GM12878 (cell line): ENCODE data around the gene SKA1. TPM values are rescaled to one million over a fixed set of nuclear protein-coding genes. Genes with fewer than 3 reads are reported as not detected.

ENCODE experiments used
- ATF7 ChIP-seq: fragments of 450-650 bp; IDR thresholded peaks from 2 replicates; pipeline ENCODE4 v1.6.1; 2016; ENCODE audit warnings: low read depth, mild to moderate bottlenecking
- CBX5 ChIP-seq: sonication (generic); IDR thresholded peaks from 2 replicates; pipeline ENCODE4 v1.6.1; 2016; ENCODE audit warnings: low read depth, moderate library complexity, mild to moderate bottlenecking, inconsistent platforms
- HCFC1 ChIP-seq: fragments of 150-350 bp; IDR thresholded peaks from 2 replicates; pipeline ENCODE4 v1.6.1; 2014; ENCODE audit warnings: low read length
- HDAC6 ChIP-seq: fragments of 200-600 bp; sonication (generic); IDR thresholded peaks from one replicate; pipeline ENCODE4 v1.8.0; 2017; ENCODE audit warnings: antibody characterized with exemption; ENCODE audit not compliant: unreplicated experiment
- IKZF2 ChIP-seq, 2 experiments: fragments of 450-650 bp; IDR thresholded peaks; 2 replicates each; pipeline ENCODE4 v1.6.1; 2017; ENCODE audit warnings: mild to moderate bottlenecking in 2 of 2, moderate library complexity in 2 of 2
- JUNB ChIP-seq: IDR thresholded peaks from 2 replicates; pipeline ENCODE4 v1.6.1; 2016; ENCODE audit warnings: antibody characterized with exemption, mild to moderate bottlenecking
- MTA3 ChIP-seq: IDR thresholded peaks from 2 replicates; pipeline ENCODE4 v1.6.1; 2012; ENCODE audit warnings: low read length, inconsistent platforms, borderline replicate concordance
- NFXL1 ChIP-seq: fragments of 450-650 bp; IDR thresholded peaks from 2 replicates; pipeline ENCODE4 v1.6.1; 2017; ENCODE audit warnings: antibody characterized with exemption, mild to moderate bottlenecking, borderline replicate concordance
- POLR2A ChIP-seq: IDR thresholded peaks from 2 replicates; pipeline ENCODE4 v1.6.1; 2011; ENCODE audit warnings: low read depth, mild to moderate bottlenecking, low read length
- SMAD1 ChIP-seq: fragments of 450-650 bp; IDR thresholded peaks from 2 replicates; pipeline ENCODE4 v1.6.1; 2018; ENCODE audit warnings: mild to moderate bottlenecking, low read depth; ENCODE audit not compliant: partially characterized antibody
- SMC3 ChIP-seq: IDR thresholded peaks from 2 replicates; pipeline ENCODE4 v1.6.1; 2011; ENCODE audit warnings: low read length, improper control_type of control experiment, borderline replicate concordance
- SUZ12 ChIP-seq: fragments of 200-600 bp; sonication (generic); IDR thresholded peaks from one replicate; pipeline ENCODE4 v1.6.1; 2018; ENCODE audit warnings: antibody characterized with exemption, mild to moderate bottlenecking; ENCODE audit not compliant: unreplicated experiment
- YY1 ChIP-seq: IDR thresholded peaks from 2 replicates; pipeline ENCODE4 v1.6.1; 2011; ENCODE audit warnings: low read depth, mild to moderate bottlenecking, low read length
- ZNF274 ChIP-seq: IDR thresholded peaks from one replicate; pipeline ENCODE4 v1.8.0; 2011; ENCODE audit not compliant: insufficient read length, insufficient read depth
- ZNF384 ChIP-seq: IDR thresholded peaks from 2 replicates; pipeline ENCODE4 v1.6.1; 2012; ENCODE audit warnings: low read depth, mild to moderate bottlenecking, low read length, improper control_type of control experiment, borderline replicate concordance
- ZSCAN29 ChIP-seq: fragments of 450-650 bp; IDR thresholded peaks from 2 replicates; pipeline ENCODE4 v1.6.1; 2017; ENCODE audit warnings: mild to moderate bottlenecking, moderate library complexity
- polyA plus RNA-seq, 11 experiments: library from polyadenylated mRNA; depleted of rRNA in 4 of 11; unstranded in 6 of 11; stranded (reverse) in 5 of 11; fragments of >200 nt; fragmentation: Nextera tagmentation in 4 of 11; fragmentation: Illumina TruSeq in 1 of 11; extraction: Ambion mirVana in 4 of 11; extraction: Trizol in 1 of 11; gene quantifications; 1 replicate in 1 of 11; 2 replicates in 10 of 11; pipeline versions ENCODE4 v1.2.1 to v1.2.3, GENCODE V29; 2011 to 2016; ENCODE audit warnings: inconsistent platforms in 2 of 11, missing spikeins in 2 of 11, low read depth in 1 of 11
- total RNA-seq, 4 experiments: library from RNA; depleted of rRNA in 3 of 4; stranded (reverse); fragments of >200 nt in 3 of 4; fragmentation: Illumina TruSeq in 1 of 4; extraction: Trizol in 1 of 4; gene quantifications; 2 replicates each; pipeline versions ENCODE4 v1.2.1 to v1.2.3, GENCODE V29; 2013 to 2021
- TF ChIP-seq, protein P1 (sequence below): fragments of 450-650 bp; IDR thresholded peaks from 2 replicates; pipeline ENCODE4 v1.6.1; 2017; ENCODE audit warnings: mild to moderate bottlenecking, low read depth, inconsistent platforms; ENCODE audit not compliant: poor library complexity, severe bottlenecking
- TF ChIP-seq, protein P2 (sequence below): fragments of 450-650 bp; IDR thresholded peaks from 2 replicates; pipeline ENCODE4 v1.6.1; 2017; ENCODE audit warnings: borderline replicate concordance
- TF ChIP-seq, protein P3 (sequence below): fragments of 450-650 bp; conservative IDR thresholded peaks from 2 replicates; pipeline ENCODE4 v1.6.1; 2017; ENCODE audit warnings: mild to moderate bottlenecking, moderate library complexity
- TF ChIP-seq, protein P4 (sequence below): IDR thresholded peaks from 2 replicates; pipeline ENCODE4 v1.6.1; 2012; ENCODE audit warnings: low read depth, low read length, improper control_type of control experiment
- TF ChIP-seq, protein P5 (sequence below): fragments of 450-650 bp; IDR thresholded peaks from 2 replicates; pipeline ENCODE4 v1.6.1; 2016; ENCODE audit warnings: mild to moderate bottlenecking

Gene SKA1
- total and polyA plus RNA-seq, 10 of the 15 experiments (the other 5 are each of a cell fraction or from before 2014, with no cell fraction given) = 16.4 to 36.7 (median 31.1) TPM

DNA sequence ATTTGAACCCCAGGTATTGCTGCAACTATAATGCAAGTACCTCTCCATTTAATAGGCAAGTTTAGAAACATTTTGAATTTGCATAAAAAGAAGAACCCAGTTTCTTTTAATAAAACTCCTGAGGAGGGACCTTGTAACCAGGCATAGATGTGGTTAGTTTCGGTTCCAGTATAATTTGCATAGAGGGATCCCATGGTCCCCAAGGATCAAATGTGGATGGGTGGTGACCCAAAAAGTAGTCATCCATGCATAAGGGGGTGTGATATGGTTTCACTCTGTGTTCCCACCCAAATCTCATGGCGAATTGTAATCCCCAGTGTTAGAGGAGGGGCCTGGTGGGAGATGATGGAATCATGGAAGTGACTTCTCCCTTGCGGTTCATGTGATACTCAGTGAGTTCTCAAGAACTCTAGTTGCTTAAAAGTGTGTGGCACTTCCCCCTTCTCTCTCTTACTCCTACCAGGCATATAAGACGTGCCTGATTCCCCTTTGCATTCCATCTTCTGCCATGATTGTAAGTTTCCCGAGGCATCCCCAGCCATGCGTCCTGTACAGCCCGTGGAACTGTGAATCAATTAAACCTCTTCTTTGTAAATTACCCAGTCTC is 40.2 kb upstream of the SKA1 start (continued):
- TF ChIP-seq, protein P1, sequence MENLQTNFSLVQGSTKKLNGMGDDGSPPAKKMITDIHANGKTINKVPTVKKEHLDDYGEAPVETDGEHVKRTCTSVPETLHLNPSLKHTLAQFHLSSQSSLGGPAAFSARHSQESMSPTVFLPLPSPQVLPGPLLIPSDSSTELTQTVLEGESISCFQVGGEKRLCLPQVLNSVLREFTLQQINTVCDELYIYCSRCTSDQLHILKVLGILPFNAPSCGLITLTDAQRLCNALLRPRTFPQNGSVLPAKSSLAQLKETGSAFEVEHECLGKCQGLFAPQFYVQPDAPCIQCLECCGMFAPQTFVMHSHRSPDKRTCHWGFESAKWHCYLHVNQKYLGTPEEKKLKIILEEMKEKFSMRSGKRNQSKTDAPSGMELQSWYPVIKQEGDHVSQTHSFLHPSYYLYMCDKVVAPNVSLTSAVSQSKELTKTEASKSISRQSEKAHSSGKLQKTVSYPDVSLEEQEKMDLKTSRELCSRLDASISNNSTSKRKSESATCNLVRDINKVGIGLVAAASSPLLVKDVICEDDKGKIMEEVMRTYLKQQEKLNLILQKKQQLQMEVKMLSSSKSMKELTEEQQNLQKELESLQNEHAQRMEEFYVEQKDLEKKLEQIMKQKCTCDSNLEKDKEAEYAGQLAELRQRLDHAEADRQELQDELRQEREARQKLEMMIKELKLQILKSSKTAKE = no peak
- no peak for TF ChIP-seq JUNB
- TF ChIP-seq HCFC1 = no peak
- TF ChIP-seq NFXL1 = no peak
- no peak for TF ChIP-seq CBX5
- TF ChIP-seq ATF7 = no peak; the same call in 1 of the 2 replicates
- TF ChIP-seq HDAC6 = no peak
- TF ChIP-seq SUZ12 = no peak
- no peak for TF ChIP-seq ZNF274
- TF ChIP-seq YY1 = no peak
- TF ChIP-seq, protein P2, sequence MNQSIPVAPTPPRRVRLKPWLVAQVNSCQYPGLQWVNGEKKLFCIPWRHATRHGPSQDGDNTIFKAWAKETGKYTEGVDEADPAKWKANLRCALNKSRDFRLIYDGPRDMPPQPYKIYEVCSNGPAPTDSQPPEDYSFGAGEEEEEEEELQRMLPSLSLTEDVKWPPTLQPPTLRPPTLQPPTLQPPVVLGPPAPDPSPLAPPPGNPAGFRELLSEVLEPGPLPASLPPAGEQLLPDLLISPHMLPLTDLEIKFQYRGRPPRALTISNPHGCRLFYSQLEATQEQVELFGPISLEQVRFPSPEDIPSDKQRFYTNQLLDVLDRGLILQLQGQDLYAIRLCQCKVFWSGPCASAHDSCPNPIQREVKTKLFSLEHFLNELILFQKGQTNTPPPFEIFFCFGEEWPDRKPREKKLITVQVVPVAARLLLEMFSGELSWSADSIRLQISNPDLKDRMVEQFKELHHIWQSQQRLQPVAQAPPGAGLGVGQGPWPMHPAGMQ = no peak
- TF ChIP-seq ZSCAN29 = peak; percentile 42; the same call in 1 of the 2 replicates
- TF ChIP-seq MTA3 = peak; percentile 47; the same call in 1 of the 2 replicates
- TF ChIP-seq SMAD1 = no peak
- TF ChIP-seq, protein P3, sequence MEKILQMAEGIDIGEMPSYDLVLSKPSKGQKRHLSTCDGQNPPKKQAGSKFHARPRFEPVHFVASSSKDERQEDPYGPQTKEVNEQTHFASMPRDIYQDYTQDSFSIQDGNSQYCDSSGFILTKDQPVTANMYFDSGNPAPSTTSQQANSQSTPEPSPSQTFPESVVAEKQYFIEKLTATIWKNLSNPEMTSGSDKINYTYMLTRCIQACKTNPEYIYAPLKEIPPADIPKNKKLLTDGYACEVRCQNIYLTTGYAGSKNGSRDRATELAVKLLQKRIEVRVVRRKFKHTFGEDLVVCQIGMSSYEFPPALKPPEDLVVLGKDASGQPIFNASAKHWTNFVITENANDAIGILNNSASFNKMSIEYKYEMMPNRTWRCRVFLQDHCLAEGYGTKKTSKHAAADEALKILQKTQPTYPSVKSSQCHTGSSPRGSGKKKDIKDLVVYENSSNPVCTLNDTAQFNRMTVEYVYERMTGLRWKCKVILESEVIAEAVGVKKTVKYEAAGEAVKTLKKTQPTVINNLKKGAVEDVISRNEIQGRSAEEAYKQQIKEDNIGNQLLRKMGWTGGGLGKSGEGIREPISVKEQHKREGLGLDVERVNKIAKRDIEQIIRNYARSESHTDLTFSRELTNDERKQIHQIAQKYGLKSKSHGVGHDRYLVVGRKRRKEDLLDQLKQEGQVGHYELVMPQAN = no peak
- no peak for TF ChIP-seq POLR2A
- TF ChIP-seq, protein P4, sequence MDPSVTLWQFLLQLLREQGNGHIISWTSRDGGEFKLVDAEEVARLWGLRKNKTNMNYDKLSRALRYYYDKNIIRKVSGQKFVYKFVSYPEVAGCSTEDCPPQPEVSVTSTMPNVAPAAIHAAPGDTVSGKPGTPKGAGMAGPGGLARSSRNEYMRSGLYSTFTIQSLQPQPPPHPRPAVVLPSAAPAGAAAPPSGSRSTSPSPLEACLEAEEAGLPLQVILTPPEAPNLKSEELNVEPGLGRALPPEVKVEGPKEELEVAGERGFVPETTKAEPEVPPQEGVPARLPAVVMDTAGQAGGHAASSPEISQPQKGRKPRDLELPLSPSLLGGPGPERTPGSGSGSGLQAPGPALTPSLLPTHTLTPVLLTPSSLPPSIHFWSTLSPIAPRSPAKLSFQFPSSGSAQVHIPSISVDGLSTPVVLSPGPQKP = no peak
- no peak for TF ChIP-seq SMC3
- TF ChIP-seq, protein P5, sequence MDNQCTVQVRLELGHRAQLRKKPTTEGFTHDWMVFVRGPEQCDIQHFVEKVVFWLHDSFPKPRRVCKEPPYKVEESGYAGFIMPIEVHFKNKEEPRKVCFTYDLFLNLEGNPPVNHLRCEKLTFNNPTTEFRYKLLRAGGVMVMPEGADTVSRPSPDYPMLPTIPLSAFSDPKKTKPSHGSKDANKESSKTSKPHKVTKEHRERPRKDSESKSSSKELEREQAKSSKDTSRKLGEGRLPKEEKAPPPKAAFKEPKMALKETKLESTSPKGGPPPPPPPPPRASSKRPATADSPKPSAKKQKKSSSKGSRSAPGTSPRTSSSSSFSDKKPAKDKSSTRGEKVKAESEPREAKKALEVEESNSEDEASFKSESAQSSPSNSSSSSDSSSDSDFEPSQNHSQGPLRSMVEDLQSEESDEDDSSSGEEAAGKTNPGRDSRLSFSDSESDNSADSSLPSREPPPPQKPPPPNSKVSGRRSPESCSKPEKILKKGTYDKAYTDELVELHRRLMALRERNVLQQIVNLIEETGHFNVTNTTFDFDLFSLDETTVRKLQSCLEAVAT = peak; percentile 59; the same call in 1 of the 2 replicates
- no peak for TF ChIP-seq ZNF384
- TF ChIP-seq IKZF2 (IDR thresholded peaks at IDR 0.05) = peak; percentile 96 to 98
